ENCODE results near the gene FTL.

Gene FTL

GRCh38 chr19:48992581-48993174, 27.6 kb downstream of the FTL start:
- no peak for DNase-seq

- peak; percentile 98 for DNase-seq
These were observed 28.3 kb downstream of the FTL start, which contains the start of the genes GYS1 and RUVBL2 for GRCh38 chr19:48993175-48994034. TSS of gene GYS1 (minus strand) at chr19:48993309. CDS start at chr19:48993112, 197 bp downstream. TSS of gene RUVBL2 (plus strand) at chr19:48993887. CDS start at chr19:48993912, 25 bp downstream.

- no peak for DNase-seq
These were observed 28.9 kb downstream of the FTL start for GRCh38 chr19:48994035-48994386.

GRCh38 chr19:48997972-48998371, 32.9 kb downstream of the FTL start:
- no peak for DNase-seq

- DNase-seq, result no peak
These were observed 34.6 kb downstream of the FTL start for GRCh38 chr19:48999481-49000325.

GRCh38 chr19:49004133-49004532, 39.0 kb downstream of the FTL start:
- DNase-seq, result no peak

- no peak for DNase-seq
These were observed 40.0 kb downstream of the FTL start for GRCh38 chr19:49004964-49005614.

GRCh38 chr19:49006905-49007304, 41.8 kb downstream of the FTL start:
- no peak for DNase-seq

GRCh38 chr19:49009828-49010227, 44.7 kb downstream of the FTL start:
- DNase-seq, result no peak

- no peak for DNase-seq
These were observed 45.3 kb downstream of the FTL start for GRCh38 chr19:49010453-49010852.

GRCh38 chr19:49011194-49011593, 46.1 kb downstream of the FTL start:
- DNase-seq, result no peak

- no peak for DNase-seq
These were observed 49.2 kb downstream of the FTL start for GRCh38 chr19:49014123-49014869.

GRCh38 chr19:49014870-49015255, 49.8 kb downstream of the FTL start:
- DNase-seq, result no peak

GRCh38 chr19:49016067-49016839, 51.1 kb downstream of the FTL start:
- no peak for DNase-seq
